Activated effector memory CD4-positive, alpha-beta T cell treated with anti-CD3 and anti-CD28 coated beads, Interleukin-2, amount 50 U/mL, for 16 hours (primary cell): ENCODE data around the gene ACVR1.
"Not testable (repeated sequence)": the region's sequence is repeated elsewhere in the genome, so short reads cannot be mapped to it uniquely, and the experiment has no call there.

ENCODE experiments used
- DNase-seq: peaks from one replicate; pipeline ENCODE4 v3.0.0-alpha.2; 2020

ACVR1 gene

GRCh38 chr2:157748371-157749142 lies 127.6 kb downstream of the ACVR1 start:
- DNase-seq: no peak

- no peak for DNase-seq
Measured at GRCh38 chr2:157747695-157748370, 128.3 kb downstream of the ACVR1 start.

- no peak for DNase-seq
Measured at GRCh38 chr2:157747280-157747679, 128.8 kb downstream of the ACVR1 start.

- DNase-seq: no peak
Measured at GRCh38 chr2:157746234-157746950, 129.7 kb downstream of the ACVR1 start.

GRCh38 chr2:157744571-157745076 lies 131.5 kb downstream of the ACVR1 start:
- DNase-seq: no peak

GRCh38 chr2:157743051-157743450 lies 133.1 kb downstream of the ACVR1 start:
- no peak for DNase-seq

GRCh38 chr2:157741819-157742484 lies 134.2 kb downstream of the ACVR1 start:
- no peak for DNase-seq

- no peak for DNase-seq
Measured at GRCh38 chr2:157737656-157738055, 138.5 kb downstream of the ACVR1 start.

GRCh38 chr2:157735532-157735931 lies 140.6 kb downstream of the ACVR1 start:
- no peak for DNase-seq

GRCh38 chr2:157733263-157733662 lies 142.9 kb downstream of the ACVR1 start:
- no peak for DNase-seq

- DNase-seq: no peak
Measured at GRCh38 chr2:157732596-157732995, 143.5 kb downstream of the ACVR1 start.

- DNase-seq: no peak
Measured at GRCh38 chr2:157727693-157728092, 148.4 kb downstream of the ACVR1 start.

- no peak for DNase-seq
Measured at GRCh38 chr2:157726946-157727345, 149.2 kb downstream of the ACVR1 start.

GRCh38 chr2:157725846-157726245 lies 150.3 kb downstream of the ACVR1 start:
- no peak for DNase-seq

GRCh38 chr2:157722580-157723234 lies 153.4 kb downstream of the ACVR1 start:
- DNase-seq: no peak

GRCh38 chr2:157720504-157720903 lies 155.6 kb downstream of the ACVR1 start:
- DNase-seq: no peak

- not testable (repeated sequence) for DNase-seq
Measured at GRCh38 chr2:157704653-157705052, 171.5 kb downstream of the ACVR1 start.

- DNase-seq: not testable (repeated sequence)
Measured at GRCh38 chr2:157704148-157704547, 172.0 kb downstream of the ACVR1 start.

GRCh38 chr2:157699806-157700205 lies 176.3 kb downstream of the ACVR1 start:
- no peak for DNase-seq

- no peak for DNase-seq
Measured at GRCh38 chr2:157699009-157699408, 177.1 kb downstream of the ACVR1 start.

- no peak for DNase-seq
Measured at GRCh38 chr2:157698430-157698829, 177.7 kb downstream of the ACVR1 start.

- DNase-seq: no peak
Measured at GRCh38 chr2:157696036-157696435, 180.1 kb downstream of the ACVR1 start.
